H9 (cell line): ENCODE measurements around the gene MGAT5. TPM values are rescaled to one million over a fixed set of nuclear protein-coding genes. Genes with fewer than 3 reads are reported as not detected.

Experiments
- DNase-seq: peaks from one replicate; pipeline ENCODE4 v3.0.0-alpha.2; 2017
- H2AFZ ChIP-seq: one replicate; pipeline ENCODE4 v1.6.1; 2013; ENCODE audit warnings: mild to moderate bottlenecking, low read length, control low read depth, moderate library complexity
- H2AK5ac ChIP-seq: 2 replicates; pipeline ENCODE4 v1.6.1; 2013; ENCODE audit warnings: low read length, control low read depth, mixed read lengths; ENCODE audit not compliant: insufficient read length
- H2BK120ac ChIP-seq: one replicate; pipeline ENCODE4 v1.6.1; 2013; ENCODE audit warnings: low read depth, mild to moderate bottlenecking, low read length, control low read depth, inconsistent platforms; ENCODE audit not compliant: poor library complexity, severe bottlenecking
- H2BK12ac ChIP-seq: 2 replicates; pipeline ENCODE4 v1.6.1; 2013; ENCODE audit warnings: low read length, control low read depth, mixed read lengths, low read depth; ENCODE audit not compliant: insufficient read length
- H2BK15ac ChIP-seq: 2 replicates; pipeline ENCODE4 v1.6.1; 2013; ENCODE audit warnings: low read depth, low read length, control low read depth
- H2BK20ac ChIP-seq: one replicate; pipeline ENCODE4 v1.6.1; 2013; ENCODE audit warnings: low read depth, mild to moderate bottlenecking, low read length, control low read depth, inconsistent platforms; ENCODE audit not compliant: poor library complexity, severe bottlenecking
- H2BK5ac ChIP-seq: 2 replicates; pipeline ENCODE4 v1.6.1; 2013; ENCODE audit warnings: low read length, control low read depth, mixed read lengths; ENCODE audit not compliant: insufficient read length
- H3K14ac ChIP-seq: 2 replicates; pipeline ENCODE4 v1.6.1; 2013; ENCODE audit warnings: low read length, control low read depth; ENCODE audit not compliant: insufficient read depth
- H3K18ac ChIP-seq: 2 replicates; pipeline ENCODE4 v1.6.1; 2013; ENCODE audit warnings: low read depth, mild to moderate bottlenecking, mixed read lengths, low read length, control low read depth; ENCODE audit not compliant: insufficient read length
- H3K23ac ChIP-seq: 2 replicates; pipeline ENCODE4 v1.6.1; 2013; ENCODE audit warnings: low read length, control low read depth, mixed read lengths, low read depth; ENCODE audit not compliant: insufficient read length
- H3K23me2 ChIP-seq: 2 replicates; pipeline ENCODE4 v1.6.1; 2013; ENCODE audit warnings: low read depth, mild to moderate bottlenecking, mixed read lengths, low read length, control low read depth; ENCODE audit not compliant: insufficient read length, poor library complexity, severe bottlenecking
- H3K27ac ChIP-seq: 2 replicates; pipeline ENCODE4 v1.5.1; 2013; ENCODE audit warnings: low read length, control low read depth, mixed read lengths, low read depth; ENCODE audit not compliant: insufficient read length
- H3K27me3 ChIP-seq: 2 replicates; pipeline ENCODE4 v1.6.1; 2013; ENCODE audit warnings: low read length, control low read depth, inconsistent platforms; ENCODE audit not compliant: insufficient read depth
- H3K4ac ChIP-seq: 2 replicates; pipeline ENCODE4 v1.6.1; 2013; ENCODE audit warnings: low read depth, mild to moderate bottlenecking, control low read depth, inconsistent platforms, low read length, moderate library complexity
- H3K4me1 ChIP-seq: 2 replicates; pipeline ENCODE4 v1.6.1; 2013; ENCODE audit warnings: low read length, control low read depth, inconsistent platforms; ENCODE audit not compliant: insufficient read depth
- H3K4me2 ChIP-seq: 2 replicates; pipeline ENCODE4 v1.6.1; 2013; ENCODE audit warnings: low read length, control low read depth, mixed read lengths; ENCODE audit not compliant: insufficient read length, insufficient read depth
- H3K56ac ChIP-seq: 2 replicates; pipeline ENCODE4 v1.6.1; 2013; ENCODE audit warnings: low read depth, mild to moderate bottlenecking, mixed read lengths, low read length, control low read depth; ENCODE audit not compliant: insufficient read length
- H3K79me1 ChIP-seq: 2 replicates; pipeline ENCODE4 v1.6.1; 2013; ENCODE audit warnings: low read depth, mild to moderate bottlenecking, moderate library complexity, low read length, control low read depth, inconsistent platforms; ENCODE audit not compliant: insufficient read depth, poor library complexity, severe bottlenecking
- H3K79me2 ChIP-seq: 2 replicates; pipeline ENCODE4 v1.6.1; 2013; ENCODE audit warnings: low read length, control low read depth, inconsistent platforms; ENCODE audit not compliant: insufficient read depth
- H3K9ac ChIP-seq: 2 replicates; pipeline ENCODE4 v1.6.1; 2013; ENCODE audit warnings: low read length, control low read depth, mixed read lengths; ENCODE audit not compliant: insufficient read length; ENCODE audit errors: extremely low read depth
- H3K9me3 ChIP-seq: one replicate; pipeline ENCODE4 v1.6.1; 2013; ENCODE audit warnings: low read depth, low read length, inconsistent platforms; ENCODE audit not compliant: control insufficient read depth
- H3T11ph ChIP-seq: one replicate; pipeline ENCODE4 v1.6.1; 2013; ENCODE audit warnings: mild to moderate bottlenecking, low read length, control low read depth, inconsistent platforms
- H4K20me1 ChIP-seq: one replicate; pipeline ENCODE4 v1.6.1; 2013; ENCODE audit not compliant: control insufficient read depth, insufficient read length, insufficient read depth
- H4K5ac ChIP-seq: 2 replicates; pipeline ENCODE4 v1.6.1; 2013; ENCODE audit warnings: low read depth, mild to moderate bottlenecking, mixed read lengths, low read length, control low read depth; ENCODE audit not compliant: insufficient read length
- H4K8ac ChIP-seq: replicated peaks from 2 replicates; pipeline ENCODE4 v1.6.1; 2013; ENCODE audit warnings: low read length, control low read depth, mixed read lengths, low read depth; ENCODE audit not compliant: insufficient read length
- H4K91ac ChIP-seq: 2 replicates; pipeline ENCODE4 v1.6.1; 2013; ENCODE audit warnings: low read depth, mild to moderate bottlenecking, moderate library complexity, mixed read lengths, low read length, control low read depth; ENCODE audit not compliant: insufficient read length
- H3K27ac Mint-ChIP-seq, 3 experiments: 2 replicates in 2 of 3; 3 replicates in 1 of 3; pipeline ENCODE4 v1.8.0; 2020 to 2021; ENCODE audit warnings: mixed read lengths in 3 of 3, mild to moderate bottlenecking in 1 of 3, moderate library complexity in 1 of 3
- H3K27me3 Mint-ChIP-seq: 2 replicates; pipeline ENCODE4 v1.8.0; 2021; ENCODE audit warnings: low read depth, mild to moderate bottlenecking, moderate library complexity, mixed read lengths
- H3K36me3 Mint-ChIP-seq, 3 experiments: 2 replicates in 2 of 3; 3 replicates in 1 of 3; pipeline ENCODE4 v1.8.0; 2020 to 2021; ENCODE audit warnings: low read depth in 3 of 3, mixed read lengths in 3 of 3; ENCODE audit not compliant: insufficient read depth in 1 of 3
- H3K4me1 Mint-ChIP-seq, 2 experiments: 2 replicates each; pipeline ENCODE4 v1.8.0; 2020; ENCODE audit warnings: mixed read lengths in 2 of 2
- H3K4me3 Mint-ChIP-seq, 2 experiments: 2 replicates in 1 of 2; 3 replicates in 1 of 2; pipeline ENCODE4 v1.8.0; 2020 to 2021; ENCODE audit warnings: mild to moderate bottlenecking in 2 of 2, mixed read lengths in 2 of 2, moderate library complexity in 1 of 2
- H3K9me3 Mint-ChIP-seq, 2 experiments: 2 replicates in 1 of 2; 3 replicates in 1 of 2; pipeline ENCODE4 v1.8.0; 2020; ENCODE audit warnings: mild to moderate bottlenecking in 2 of 2, mixed read lengths in 2 of 2, moderate library complexity in 1 of 2
- WGBS: extraction: QIAGEN DNeasy Blood & Tissue Kit; methylation state at CpG from one replicate; pipeline ENCODE4 v1.1.7; 2013; ENCODE audit warnings: missing lambda C conversion rate, low lambda C conversion rate, mixed read lengths; ENCODE audit not compliant: insufficient read length; ENCODE audit errors: extremely low coverage; 5-methylcytosine and 5-hydroxymethylcytosine counted together
- total RNA-seq: library from RNA; stranded (reverse); gene quantifications from 2 replicates; pipeline ENCODE4 v1.2.1, GENCODE V29; 2021
- TF ChIP-seq, protein P1 (sequence below): fragments of 200-600 bp; sonication (generic); conservative IDR thresholded peaks from 3 replicates; pipeline ENCODE4 v1.8.0; 2021; ENCODE audit warnings: antibody characterized with exemption, mild to moderate bottlenecking

Gene MGAT5
- total RNA-seq, 1 experiment from 2014 or later, result 25.7 TPM

DNA sequence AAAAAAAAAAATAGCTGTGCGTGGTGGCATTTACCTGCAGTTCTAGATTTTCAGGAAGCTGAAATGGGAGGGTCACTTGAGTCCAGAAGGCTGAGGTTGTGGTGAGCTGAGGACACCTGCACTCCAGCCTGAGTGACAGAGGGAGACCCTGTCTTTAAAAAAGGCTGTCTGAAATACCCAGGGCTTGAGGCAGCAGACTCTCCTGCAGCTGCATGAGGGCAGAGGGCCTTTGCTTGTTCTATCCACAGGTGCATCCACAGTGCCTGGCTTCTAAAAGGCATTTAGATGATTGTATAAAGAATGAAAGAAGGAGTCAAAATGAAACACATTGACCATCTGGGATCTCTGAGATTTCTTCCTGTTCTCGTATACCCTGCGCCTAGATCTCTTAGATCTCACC lies 152.9 kb downstream of the MGAT5 start:
- Histone ChIP-seq H3K79me2 (no peaks in the 10 kb centered on the region), H3K27me3 (no peaks in the 10 kb centered on the region), H2AFZ (no peak overlapping the region), H3K9me3 (no peaks in the 10 kb centered on the region), H3K4me1 (no peaks in the 10 kb centered on the region), H3K27ac (no peak overlapping the region), H3K56ac (no peak overlapping the region), H3K14ac (no peak overlapping the region), H2BK15ac (no peak overlapping the region), H4K5ac (no peak overlapping the region), H3K23me2 (no peaks in the 10 kb centered on the region), H3T11ph (no peak overlapping the region), H3K23ac (no peak overlapping the region), H2BK120ac (no peak overlapping the region), H4K20me1 (no peaks in the 10 kb centered on the region), H2BK20ac (no peak overlapping the region), H2AK5ac (no peak overlapping the region), H3K18ac (no peak overlapping the region), H4K91ac (no peak overlapping the region), H3K4me2 (no peak overlapping the region), H2BK5ac (no peak overlapping the region), H3K4ac (no peak overlapping the region), H2BK12ac (no peak overlapping the region), H3K79me1 (no peaks in the 10 kb centered on the region), H4K8ac (no peak overlapping the region), H3K9ac (no peak overlapping the region)
- Mint-ChIP-seq H3K4me1 (peaks cover 6 to 10% of the 10 kb centered on the region in 2 experiments), H3K4me3 (no peak overlapping the region), H3K9me3 (no peaks in the 10 kb centered on the region), H3K27ac (peak overlapping the region in 1 of 3 experiments; percentile 24; a peak in 1 of 7 replicates), H3K36me3 (peaks cover 5 to 6% (median 5%) of the 10 kb centered on the region in 3 experiments; a peak in 5 of 7 replicates), H3K27me3 (no peaks in the 10 kb centered on the region; the same call in 1 of the 2 replicates)
- no peak for DNase-seq
- TF ChIP-seq, protein P1, sequence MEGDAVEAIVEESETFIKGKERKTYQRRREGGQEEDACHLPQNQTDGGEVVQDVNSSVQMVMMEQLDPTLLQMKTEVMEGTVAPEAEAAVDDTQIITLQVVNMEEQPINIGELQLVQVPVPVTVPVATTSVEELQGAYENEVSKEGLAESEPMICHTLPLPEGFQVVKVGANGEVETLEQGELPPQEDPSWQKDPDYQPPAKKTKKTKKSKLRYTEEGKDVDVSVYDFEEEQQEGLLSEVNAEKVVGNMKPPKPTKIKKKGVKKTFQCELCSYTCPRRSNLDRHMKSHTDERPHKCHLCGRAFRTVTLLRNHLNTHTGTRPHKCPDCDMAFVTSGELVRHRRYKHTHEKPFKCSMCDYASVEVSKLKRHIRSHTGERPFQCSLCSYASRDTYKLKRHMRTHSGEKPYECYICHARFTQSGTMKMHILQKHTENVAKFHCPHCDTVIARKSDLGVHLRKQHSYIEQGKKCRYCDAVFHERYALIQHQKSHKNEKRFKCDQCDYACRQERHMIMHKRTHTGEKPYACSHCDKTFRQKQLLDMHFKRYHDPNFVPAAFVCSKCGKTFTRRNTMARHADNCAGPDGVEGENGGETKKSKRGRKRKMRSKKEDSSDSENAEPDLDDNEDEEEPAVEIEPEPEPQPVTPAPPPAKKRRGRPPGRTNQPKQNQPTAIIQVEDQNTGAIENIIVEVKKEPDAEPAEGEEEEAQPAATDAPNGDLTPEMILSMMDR, result no peak
- no CpG with 5 or more reads among the region's 3 CpGs for WGBS
